ENCODE measurements around the gene SPATA12.

DNA sequence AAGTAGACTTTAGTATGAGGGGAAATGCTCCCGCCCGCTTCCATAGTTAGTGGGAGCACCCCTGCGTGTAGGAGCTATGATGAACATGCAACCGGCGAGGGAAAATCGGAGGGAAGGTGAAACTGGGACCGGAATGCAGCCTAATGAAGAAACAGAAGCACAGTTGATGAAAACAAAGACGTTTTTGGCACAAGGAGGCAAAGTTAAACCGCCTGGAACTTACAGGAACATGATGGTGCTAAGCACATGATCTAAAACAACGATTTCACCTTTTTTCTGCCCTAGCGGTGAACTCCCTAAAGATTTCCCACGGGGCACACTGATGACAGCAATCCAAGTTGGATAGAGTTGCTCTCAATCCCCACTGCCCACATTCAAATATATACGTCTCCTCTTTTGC lies 49.4 kb upstream of the SPATA12 start:
- TF ChIP-seq POLR2A (IDR thresholded peaks at IDR 0.05) = no peak
- TF ChIP-seq, protein P1, sequence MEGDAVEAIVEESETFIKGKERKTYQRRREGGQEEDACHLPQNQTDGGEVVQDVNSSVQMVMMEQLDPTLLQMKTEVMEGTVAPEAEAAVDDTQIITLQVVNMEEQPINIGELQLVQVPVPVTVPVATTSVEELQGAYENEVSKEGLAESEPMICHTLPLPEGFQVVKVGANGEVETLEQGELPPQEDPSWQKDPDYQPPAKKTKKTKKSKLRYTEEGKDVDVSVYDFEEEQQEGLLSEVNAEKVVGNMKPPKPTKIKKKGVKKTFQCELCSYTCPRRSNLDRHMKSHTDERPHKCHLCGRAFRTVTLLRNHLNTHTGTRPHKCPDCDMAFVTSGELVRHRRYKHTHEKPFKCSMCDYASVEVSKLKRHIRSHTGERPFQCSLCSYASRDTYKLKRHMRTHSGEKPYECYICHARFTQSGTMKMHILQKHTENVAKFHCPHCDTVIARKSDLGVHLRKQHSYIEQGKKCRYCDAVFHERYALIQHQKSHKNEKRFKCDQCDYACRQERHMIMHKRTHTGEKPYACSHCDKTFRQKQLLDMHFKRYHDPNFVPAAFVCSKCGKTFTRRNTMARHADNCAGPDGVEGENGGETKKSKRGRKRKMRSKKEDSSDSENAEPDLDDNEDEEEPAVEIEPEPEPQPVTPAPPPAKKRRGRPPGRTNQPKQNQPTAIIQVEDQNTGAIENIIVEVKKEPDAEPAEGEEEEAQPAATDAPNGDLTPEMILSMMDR (IDR thresholded peaks at IDR 0.05) = no peak
